ENCODE measurements around the gene SSTR3. TPM values are rescaled to one million over a fixed set of nuclear protein-coding genes. Genes with fewer than 3 reads are reported as not detected.
"Not testable (repeated sequence)": the region's sequence is repeated elsewhere in the genome, so short reads cannot be mapped to it uniquely, and the experiment has no call there.

Gene SSTR3
- total RNA-seq, 4 donors from 2014 or later = not detected

DNA sequence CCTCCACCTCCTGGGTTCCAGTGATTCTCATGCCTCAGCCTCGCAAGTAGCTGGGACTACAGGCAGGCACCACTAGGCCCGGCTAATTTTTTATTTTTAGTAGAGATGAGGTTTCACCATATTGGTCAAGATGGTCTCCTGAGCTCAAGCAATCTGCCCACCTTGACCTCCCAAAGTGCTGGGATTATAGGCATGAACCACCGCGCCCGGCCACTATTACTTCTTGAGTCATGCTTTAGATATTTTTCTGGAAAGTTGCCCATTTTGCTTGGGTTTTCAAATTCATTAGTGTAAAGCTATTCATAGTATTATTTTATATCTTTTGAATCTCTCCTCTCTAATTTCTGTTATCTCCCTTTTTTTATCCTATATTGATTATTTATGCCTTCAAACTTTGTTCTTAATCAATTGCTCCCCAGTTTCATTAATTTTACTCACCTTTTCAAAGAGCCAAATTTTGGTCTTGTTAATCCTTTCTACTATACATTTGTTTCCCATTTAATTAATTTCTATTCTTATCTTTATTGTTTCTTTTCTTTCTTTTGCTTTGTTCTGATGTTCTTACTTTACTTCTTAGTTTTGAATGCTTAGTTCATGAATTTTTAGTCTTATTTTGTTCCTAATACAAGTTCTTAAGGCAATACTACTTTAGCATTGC lies 42.1 kb upstream of the SSTR3 start:
- no peak overlapping the region for H3K27ac ChIP-seq (replicated peaks in 1 of 4)
- TF ChIP-seq CTCF (IDR thresholded peaks at IDR 0.05) = no peak
- no peak for TF ChIP-seq POLR2AphosphoS5 (IDR thresholded peaks at IDR 0.05)
- intact Hi-C loops (cut with DNase I) = no loop called here
- peaks cover 0 to 92% (median 5%) of the 10 kb centered on the region in 4 donors for H3K27me3 ChIP-seq
- H3K4me1 ChIP-seq = peaks cover 0 to under 1% (median 0%) of the 10 kb centered on the region in 4 donors
- no peak for DNase-seq (ENCODE audit: extremely low spot score)
- H3K4me3 ChIP-seq = no peak overlapping the region
- 76% methylated on average over 5 of the region's 5 CpGs for WGBS
- no peaks in the 10 kb centered on the region for H3K9me3 ChIP-seq
- H3K36me3 ChIP-seq = no peaks in the 10 kb centered on the region

GRCh38 chr22:37253126-37253660 lies 40.9 kb upstream of the SSTR3 start:
- Histone ChIP-seq H3K27me3 (peaks cover 0 to 89% (median 2%) of the 10 kb centered on the region in 4 donors), H3K4me3 (no peak overlapping the region), H3K36me3 (no peaks in the 10 kb centered on the region), H3K9me3 (no peaks in the 10 kb centered on the region), H3K4me1 (no peaks in the 10 kb centered on the region), H3K27ac (replicated peaks in 1 of 4) (no peak overlapping the region)
- intact Hi-C loops (cut with DNase I) = no loop called here
- WGBS = 57% methylated on average over 7 of the region's 7 CpGs
- DNase-seq (ENCODE audit: extremely low spot score) = no peak
- TF ChIP-seq POLR2AphosphoS5 (IDR thresholded peaks at IDR 0.05) (no peak), POLR2A (IDR thresholded peaks at IDR 0.05; ENCODE audit: low read depth) (no peak), EP300 (IDR thresholded peaks at IDR 0.05) (no peak), CTCF (IDR thresholded peaks at IDR 0.05) (no peak)

GRCh38 chr22:37251836-37252235 lies 39.6 kb upstream of the SSTR3 start:
- H3K4me3 ChIP-seq; H3K4me1 ChIP-seq; H3K9me3 ChIP-seq; intact Hi-C loops (cut with DNase I); H3K27ac ChIP-seq (replicated peaks in 1 of 4); DNase-seq (ENCODE audit: extremely low spot score); H3K36me3 ChIP-seq: not testable (repeated sequence)
- peaks cover 0 to 76% (median 2%) of the 10 kb centered on the region in 4 donors for H3K27me3 ChIP-seq
- WGBS = 88% methylated on average over 8 of the region's 8 CpGs

DNA sequence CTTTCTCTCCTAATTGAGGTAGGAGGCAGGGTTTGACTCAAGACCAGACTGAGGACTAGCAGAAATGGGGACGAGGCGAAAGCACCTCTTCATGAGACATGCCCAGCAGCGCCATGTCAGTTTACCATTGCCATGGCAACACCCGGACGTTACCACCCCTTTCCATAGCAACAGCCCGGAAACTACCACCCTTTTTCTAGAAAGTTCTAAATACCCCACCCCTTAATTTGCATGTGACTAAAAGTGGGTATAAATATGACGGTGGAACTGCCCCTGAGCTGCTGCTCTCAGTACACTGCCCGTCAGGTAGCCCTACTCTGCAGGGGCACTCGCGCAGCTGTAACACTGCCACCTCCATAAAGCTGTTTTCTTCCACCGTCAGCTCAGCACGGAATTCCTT lies 37.7 kb upstream of the SSTR3 start:
- Histone ChIP-seq H3K9me3 (no peaks in the 10 kb centered on the region), H3K4me3 (no peak overlapping the region), H3K27me3 (peaks cover 0 to 62% (median 0%) of the 10 kb centered on the region in 4 donors), H3K4me1 (no peaks in the 10 kb centered on the region), H3K36me3 (no peaks in the 10 kb centered on the region), H3K27ac (replicated peaks in 1 of 4) (no peak overlapping the region)
- WGBS = 83% methylated on average over 12 of the region's 12 CpGs
- no peak for TF ChIP-seq POLR2AphosphoS5 (IDR thresholded peaks at IDR 0.05)
- TF ChIP-seq POLR2A (IDR thresholded peaks at IDR 0.05; ENCODE audit: low read depth) = no peak
- no peak for TF ChIP-seq CTCF (IDR thresholded peaks at IDR 0.05)
- TF ChIP-seq EP300 (IDR thresholded peaks at IDR 0.05) = no peak
- no peak for DNase-seq (ENCODE audit: extremely low spot score)
- intact Hi-C loops (cut with DNase I) = no loop called here

DNA sequence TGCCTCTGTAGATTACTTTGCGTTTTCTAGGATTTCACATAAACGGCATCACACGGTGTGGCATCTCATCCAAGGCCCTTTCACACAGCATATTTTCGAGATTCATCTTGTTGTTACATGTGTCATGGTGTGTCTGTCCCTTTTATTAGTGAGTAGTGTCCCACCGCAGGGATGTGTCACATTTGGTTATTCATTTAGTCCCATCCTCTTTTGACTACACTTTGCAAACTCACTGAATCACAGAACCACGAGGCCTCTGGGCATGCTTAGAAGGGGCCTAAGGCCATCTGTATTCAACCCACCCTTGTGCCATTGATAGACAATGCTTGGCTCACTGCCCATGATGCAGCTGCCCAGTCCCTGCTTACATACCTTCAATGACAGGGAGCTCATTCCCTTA lies 36.0 kb upstream of the SSTR3 start:
- Histone ChIP-seq H3K27ac (replicated peaks in 1 of 4) (no peak overlapping the region), H3K36me3 (no peaks in the 10 kb centered on the region), H3K4me1 (no peaks in the 10 kb centered on the region), H3K27me3 (peaks cover 0 to 62% (median 4%) of the 10 kb centered on the region in 4 donors), H3K9me3 (no peaks in the 10 kb centered on the region), H3K4me3 (no peak overlapping the region)
- intact Hi-C loops (cut with DNase I) = no loop called here
- DNase-seq (ENCODE audit: extremely low spot score) = no peak
- no peak for TF ChIP-seq CTCF (IDR thresholded peaks at IDR 0.05)
- TF ChIP-seq POLR2A (IDR thresholded peaks at IDR 0.05; ENCODE audit: low read depth) = no peak
- TF ChIP-seq POLR2AphosphoS5 (IDR thresholded peaks at IDR 0.05) = no peak
- no peak for TF ChIP-seq EP300 (IDR thresholded peaks at IDR 0.05)
- WGBS = 74% methylated on average over 6 of the region's 6 CpGs
